VCaP (cell line): ENCODE results near the gene TMEM14A.
A peak's percentile ranks its signal among the peaks of the same experiment; 100 is the strongest.

Source experiments
- H3K27ac ChIP-seq: fragments of 450-650 bp; 2 replicates; pipeline ENCODE4 v1.5.1; 2017
- TF ChIP-seq, protein P1 (sequence below): fragments of 450-650 bp; conservative IDR thresholded peaks from 2 replicates; pipeline ENCODE4 v1.5.1; 2017; ENCODE audit warnings: mild to moderate bottlenecking, moderate library complexity

TMEM14A gene

GRCh38 chr6:52681416-52681815, 10.5 kb downstream of the TMEM14A start:
- no peak overlapping the region for H3K27ac ChIP-seq
- TF ChIP-seq, protein P1, sequence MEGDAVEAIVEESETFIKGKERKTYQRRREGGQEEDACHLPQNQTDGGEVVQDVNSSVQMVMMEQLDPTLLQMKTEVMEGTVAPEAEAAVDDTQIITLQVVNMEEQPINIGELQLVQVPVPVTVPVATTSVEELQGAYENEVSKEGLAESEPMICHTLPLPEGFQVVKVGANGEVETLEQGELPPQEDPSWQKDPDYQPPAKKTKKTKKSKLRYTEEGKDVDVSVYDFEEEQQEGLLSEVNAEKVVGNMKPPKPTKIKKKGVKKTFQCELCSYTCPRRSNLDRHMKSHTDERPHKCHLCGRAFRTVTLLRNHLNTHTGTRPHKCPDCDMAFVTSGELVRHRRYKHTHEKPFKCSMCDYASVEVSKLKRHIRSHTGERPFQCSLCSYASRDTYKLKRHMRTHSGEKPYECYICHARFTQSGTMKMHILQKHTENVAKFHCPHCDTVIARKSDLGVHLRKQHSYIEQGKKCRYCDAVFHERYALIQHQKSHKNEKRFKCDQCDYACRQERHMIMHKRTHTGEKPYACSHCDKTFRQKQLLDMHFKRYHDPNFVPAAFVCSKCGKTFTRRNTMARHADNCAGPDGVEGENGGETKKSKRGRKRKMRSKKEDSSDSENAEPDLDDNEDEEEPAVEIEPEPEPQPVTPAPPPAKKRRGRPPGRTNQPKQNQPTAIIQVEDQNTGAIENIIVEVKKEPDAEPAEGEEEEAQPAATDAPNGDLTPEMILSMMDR: no peak

- TF ChIP-seq, protein P1: no peak
- H3K27ac ChIP-seq: no peak overlapping the region
These were observed 16.2 kb downstream of the TMEM14A start for GRCh38 chr6:52686878-52687699.

- TF ChIP-seq, protein P1: no peak
- H3K27ac ChIP-seq: no peak overlapping the region
These were observed 18.9 kb downstream of the TMEM14A start for GRCh38 chr6:52689857-52690256.

- H3K27ac ChIP-seq: no peak overlapping the region
- TF ChIP-seq, protein P1: peak; percentile 52
These were observed 20.8 kb downstream of the TMEM14A start for GRCh38 chr6:52691718-52692117.

DNA sequence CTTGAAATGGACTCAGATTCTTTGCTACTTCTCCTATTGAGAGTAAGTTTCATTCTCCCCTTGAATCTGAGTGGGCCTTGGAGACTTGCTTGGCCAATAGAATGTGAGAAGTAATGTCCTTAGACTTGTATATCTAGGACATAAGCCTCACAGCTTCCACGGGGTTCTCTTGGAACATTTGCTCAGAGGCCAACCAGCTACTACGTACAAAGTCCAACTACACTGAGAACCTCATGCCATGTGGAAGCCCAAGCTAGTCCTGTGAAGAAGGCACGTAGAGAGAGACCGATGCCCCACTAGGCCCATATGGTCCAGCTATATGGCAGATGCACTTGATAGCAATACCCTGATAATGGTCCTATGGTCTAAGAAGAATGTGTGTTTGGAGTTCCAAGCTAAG, 22.9 kb downstream of the TMEM14A start:
- TF ChIP-seq, protein P1: no peak
- H3K27ac ChIP-seq: no peak overlapping the region

- TF ChIP-seq, protein P1: no peak
- no peak overlapping the region for H3K27ac ChIP-seq
These were observed 23.5 kb downstream of the TMEM14A start for GRCh38 chr6:52694404-52694803.

DNA sequence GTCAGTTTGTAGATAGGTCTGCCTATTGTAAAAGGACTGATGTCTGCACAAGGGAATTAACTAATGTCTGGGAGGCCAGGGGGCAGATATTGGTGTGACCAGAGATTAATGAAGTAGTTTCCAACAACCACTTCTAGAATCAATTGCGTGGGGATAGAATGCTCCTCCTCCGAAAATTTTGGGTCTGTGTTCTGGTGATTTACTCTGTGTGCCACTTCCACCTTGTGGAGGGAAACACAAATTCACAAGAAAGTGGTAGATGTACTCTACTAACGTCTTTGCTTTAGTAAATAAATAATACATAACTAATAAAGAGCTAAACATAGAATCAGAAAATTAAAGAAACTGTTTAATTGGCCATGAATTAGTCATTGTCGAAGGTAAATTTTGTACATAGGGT, 25.5 kb downstream of the TMEM14A start:
- H3K27ac ChIP-seq: no peak overlapping the region
- TF ChIP-seq, protein P1: no peak
